H1 (cell line): ENCODE data around the gene ASB13. TPM values are rescaled to one million over a fixed set of nuclear protein-coding genes. Genes with fewer than 3 reads are reported as not detected.

Experiments used
- CTCF ChIA-PET: fragments of 300-600 bp; sonication (Branson Sonifier 250); formaldehyde crosslinking; loops from one replicate; lab custom pipeline; 2021; ENCODE audit not compliant: partially characterized antibody; lab: Charles Lee
- POLR2A ChIA-PET: fragments of 300-600 bp; sonication (Branson Sonifier 250); formaldehyde crosslinking; loops from one replicate; lab custom pipeline; 2021; ENCODE audit warnings: inconsistent platforms; ENCODE audit not compliant: partially characterized antibody; lab: Charles Lee
- DNase-seq, 2 experiments: peaks; one replicate each; pipeline versions ENCODE4 v3.0.0 to v3.0.0-alpha.2; 2010 to 2022; ENCODE audit warnings: low spot score in 2 of 2, low read depth in 1 of 2, mixed read lengths in 1 of 2
- FAIRE-seq: peaks from 2 replicates; lab custom pipeline; 2011; peaks lifted over from hg19 to GRCh38; lab: Jason Lieb, UNC
- H2AFZ ChIP-seq: 2 replicates; pipeline ENCODE4 v1.8.1; 2012; ENCODE audit warnings: low read length, inconsistent platforms
- H2AK5ac ChIP-seq: 2 replicates; pipeline ENCODE4 v1.6.1; 2013; ENCODE audit warnings: low read depth, low read length
- H2BK120ac ChIP-seq: replicated peaks from 2 replicates; pipeline ENCODE3; 2013; ENCODE audit warnings: low read depth, low read length, inconsistent platforms
- H2BK12ac ChIP-seq: 2 replicates; pipeline ENCODE4 v1.6.1; 2013; ENCODE audit warnings: low read depth, low read length
- H2BK15ac ChIP-seq: 2 replicates; pipeline ENCODE4 v1.6.1; 2013; ENCODE audit warnings: low read length
- H2BK20ac ChIP-seq: 2 replicates; pipeline ENCODE4 v1.6.1; 2013; ENCODE audit warnings: low read length
- H2BK5ac ChIP-seq: 2 replicates; pipeline ENCODE4 v1.6.1; 2013; ENCODE audit warnings: low read depth, low read length
- H3K14ac ChIP-seq: 2 replicates; pipeline ENCODE4 v1.6.1; 2013; ENCODE audit warnings: inconsistent platforms; ENCODE audit not compliant: insufficient read length
- H3K18ac ChIP-seq: 2 replicates; pipeline ENCODE4 v1.6.1; 2013; ENCODE audit warnings: low read length; ENCODE audit errors: extremely low read depth
- H3K23ac ChIP-seq: 2 replicates; pipeline ENCODE4 v1.6.1; 2013; ENCODE audit warnings: inconsistent platforms; ENCODE audit not compliant: insufficient read length
- H3K23me2 ChIP-seq: 2 replicates; pipeline ENCODE4 v1.6.1; 2013; ENCODE audit warnings: low read depth, low read length
- H3K27ac ChIP-seq: 2 replicates; pipeline ENCODE4 v1.6.1; 2011; ENCODE audit warnings: low read depth, low read length, inconsistent platforms
- H3K27me3 ChIP-seq, 4 experiments: replicated peaks in 1 of 4; 1 replicate in 1 of 4; 2 replicates in 3 of 4; pipeline versions ENCODE4 v1.6.1 to v1.8.1; 2011 to 2013; ENCODE audit warnings: low read length in 3 of 4, mild to moderate bottlenecking in 3 of 4, inconsistent platforms in 2 of 4, mixed read lengths in 2 of 4, moderate library complexity in 1 of 4; ENCODE audit not compliant: control insufficient read depth in 3 of 4, insufficient read depth in 3 of 4; ENCODE audit errors: extremely low read depth in 1 of 4
- H3K36me3 ChIP-seq, 4 experiments: 2 replicates each; pipeline versions ENCODE4 v1.6.1 to v1.8.1; 2011 to 2013; ENCODE audit warnings: mild to moderate bottlenecking in 4 of 4, low read length in 3 of 4, moderate library complexity in 2 of 4, control low read depth in 1 of 4, inconsistent platforms in 1 of 4; ENCODE audit not compliant: insufficient read depth in 4 of 4, control insufficient read depth in 2 of 4
- H3K4ac ChIP-seq: replicated peaks from 2 replicates; pipeline ENCODE3; 2013; ENCODE audit warnings: low read length, low read depth, mixed read lengths, inconsistent platforms; ENCODE audit not compliant: insufficient read length
- H3K4me1 ChIP-seq, 4 experiments: replicated peaks in 1 of 4; 1 replicate in 1 of 4; 2 replicates in 3 of 4; pipeline versions ENCODE4 v1.6.1 to v1.8.1; 2011 to 2013; ENCODE audit warnings: low read length in 3 of 4, inconsistent platforms in 2 of 4, mixed read lengths in 1 of 4; ENCODE audit not compliant: insufficient read depth in 4 of 4, control insufficient read depth in 3 of 4
- H3K4me2 ChIP-seq, 2 experiments: 2 replicates each; pipeline versions ENCODE4 v1.6.1 to v1.8.1; 2011 to 2013; ENCODE audit warnings: low read depth in 2 of 2, low read length in 2 of 2, control low read depth in 1 of 2, inconsistent platforms in 1 of 2, mild to moderate bottlenecking in 1 of 2; ENCODE audit not compliant: insufficient read depth in 1 of 2
- H3K4me3 ChIP-seq, 4 experiments: fragments of 200-600, 300-600 bp in 1 of 4; sonication (generic), shearing (Covaris generic), sonication (Bioruptor Twin) in 1 of 4; 2 replicates each; pipeline versions ENCODE4 v1.5.1 to v1.8.1; 2011 to 2016; ENCODE audit warnings: low read length in 4 of 4, low read depth in 3 of 4, control low read depth in 2 of 4, inconsistent platforms in 2 of 4, mild to moderate bottlenecking in 2 of 4, mixed read lengths in 1 of 4, moderate library complexity in 1 of 4; ENCODE audit not compliant: insufficient read depth in 2 of 4; ENCODE audit errors: extremely low read depth in 1 of 4
- H3K56ac ChIP-seq: replicated peaks from 2 replicates; pipeline ENCODE3; 2013; ENCODE audit warnings: low read depth, mild to moderate bottlenecking, mixed read lengths, low read length, inconsistent platforms; ENCODE audit not compliant: insufficient read length
- H3K79me1 ChIP-seq: 2 replicates; pipeline ENCODE4 v1.6.1; 2013; ENCODE audit warnings: low read depth, low read length, control low read depth
- H3K79me2 ChIP-seq, 2 experiments: 2 replicates each; pipeline versions ENCODE4 v1.6.1 to v1.8.1; 2012 to 2013; ENCODE audit warnings: low read length in 2 of 2, mild to moderate bottlenecking in 2 of 2, inconsistent platforms in 1 of 2; ENCODE audit not compliant: insufficient read depth in 2 of 2, control insufficient read depth in 1 of 2
- H3K9ac ChIP-seq, 4 experiments: replicated peaks in 1 of 4; 1 replicate in 1 of 4; 2 replicates in 3 of 4; pipeline versions ENCODE4 v1.6.1 to v1.8.1; 2011 to 2013; ENCODE audit warnings: low read depth in 3 of 4, low read length in 3 of 4, control low read depth in 2 of 4, mild to moderate bottlenecking in 2 of 4, moderate library complexity in 2 of 4, inconsistent platforms in 1 of 4; ENCODE audit errors: extremely low read depth in 1 of 4
- H3K9me3 ChIP-seq, 2 experiments: 2 replicates each; pipeline versions ENCODE4 v1.6.1 to v1.8.1; 2012 to 2013; ENCODE audit warnings: mild to moderate bottlenecking in 2 of 2, moderate library complexity in 2 of 2, control low read depth in 1 of 2, inconsistent platforms in 1 of 2, low read depth in 1 of 2, low read length in 1 of 2, mixed read lengths in 1 of 2; ENCODE audit not compliant: insufficient read depth in 2 of 2
- H4K20me1 ChIP-seq, 2 experiments: replicated peaks in 1 of 2; 2 replicates each; pipeline versions ENCODE3 to v1.8.1; 2011 to 2013; ENCODE audit warnings: inconsistent platforms in 2 of 2, low read length in 2 of 2, mild to moderate bottlenecking in 1 of 2; ENCODE audit not compliant: insufficient read depth in 2 of 2, control insufficient read depth in 1 of 2
- H4K5ac ChIP-seq: 2 replicates; pipeline ENCODE4 v1.6.1; 2013; ENCODE audit warnings: low read length, low read depth, mixed read lengths, inconsistent platforms; ENCODE audit not compliant: insufficient read length
- H4K8ac ChIP-seq: 2 replicates; pipeline ENCODE4 v1.8.0; 2013; ENCODE audit warnings: mild to moderate bottlenecking, moderate library complexity, low read length, inconsistent platforms; ENCODE audit not compliant: insufficient read depth; ENCODE audit errors: extremely low read depth
- H4K91ac ChIP-seq: replicated peaks from 2 replicates; pipeline ENCODE3; 2013; ENCODE audit warnings: low read length, mixed read lengths, inconsistent platforms; ENCODE audit not compliant: insufficient read length
- ASH2L ChIP-seq: fragments of 200-600, 300-600 bp; sonication (generic); IDR thresholded peaks from one replicate; pipeline ENCODE4 v1.7.1; 2017; ENCODE audit warnings: low read length
- BRCA1 ChIP-seq: IDR thresholded peaks from 2 replicates; pipeline ENCODE4 v1.6.1; 2012; ENCODE audit warnings: low read depth, low read length, improper control_type of control experiment
- KDM5A ChIP-seq: fragments of 200-600 bp; IDR thresholded peaks from 2 replicates; pipeline ENCODE4 v1.7.1; 2012; ENCODE audit warnings: mild to moderate bottlenecking, low read length, inconsistent platforms, mixed read lengths
- POLR2A ChIP-seq, 2 experiments: IDR thresholded peaks; 1 replicate in 1 of 2; 2 replicates in 1 of 2; pipeline ENCODE4 v1.6.1; 2011; ENCODE audit warnings: low read depth in 2 of 2, low read length in 2 of 2, mild to moderate bottlenecking in 2 of 2; ENCODE audit errors: control extremely low read depth in 1 of 2
- SIX5 ChIP-seq: IDR thresholded peaks from 2 replicates; pipeline ENCODE4 v1.6.1; 2011; ENCODE audit warnings: mild to moderate bottlenecking, low read depth, low read length
- SRF ChIP-seq: IDR thresholded peaks from 2 replicates; pipeline ENCODE4 v1.6.1; 2011; ENCODE audit warnings: mild to moderate bottlenecking, low read depth, low read length, moderate library complexity
- USF2 ChIP-seq: IDR thresholded peaks from 2 replicates; pipeline ENCODE4 v1.6.1; 2011; ENCODE audit warnings: low read length, improper control_type of control experiment
- WGBS, 2 experiments: shearing (Covaris generic) in 1 of 2; methylation state at CpG; one replicate each; pipeline versions ENCODE4 v1.1.6 to v1.1.7; 2013 to 2015; ENCODE audit warnings: low lambda C conversion rate in 2 of 2, mixed read lengths in 2 of 2, inconsistent platforms in 1 of 2, low coverage in 1 of 2, missing lambda C conversion rate in 1 of 2; ENCODE audit not compliant: insufficient replicate concordance in 2 of 2, insufficient coverage in 1 of 2, insufficient read length in 1 of 2; ENCODE audit errors: extremely low coverage in 1 of 2, missing lambda C conversion rate in 1 of 2; 5-methylcytosine and 5-hydroxymethylcytosine counted together
- polyA plus RNA-seq, 7 experiments: library from polyadenylated mRNA; depleted of rRNA in 3 of 7; stranded (reverse) in 5 of 7; unstranded in 2 of 7; fragments of >200 nt in 5 of 7; fragments of 200-250 nt in 2 of 7; gene quantifications; 1 replicate in 5 of 7; 2 replicates in 1 of 7; 4 replicates in 1 of 7; pipeline versions ENCODE4 v1.2.1 to v1.2.3, GENCODE V29; 2011 to 2013; ENCODE audit warnings: missing spikeins in 2 of 7, mixed read lengths in 2 of 7
- total RNA-seq: library from RNA; stranded (reverse); fragmentation: NEBNext Ultra II Directional; extraction: Animal tissue kit (Norgen Biotek cat#: 25700); gene quantifications from 2 replicates; pipeline ENCODE4 v1.2.1, GENCODE V29; 2021

ASB13 gene
- total and polyA plus RNA-seq, 2 of the 8 experiments (the other 6 are each of a cell fraction or from before 2014, with no cell fraction given), result 12.3 to 20.2 TPM

- Histone ChIP-seq H2BK5ac (no peak overlapping the region), H3K4me1 (no peaks in the 10 kb centered on the region; a peak in 1 of 7 replicates), H3K23me2 (no peaks in the 10 kb centered on the region), H3K23ac (no peak overlapping the region), H3K27ac (no peak overlapping the region), H3K4ac (no peak overlapping the region), H2AFZ (no peak overlapping the region), H4K5ac (no peak overlapping the region), H3K9me3 (no peaks in the 10 kb centered on the region), H3K36me3 (no peaks in the 10 kb centered on the region), H2BK12ac (no peak overlapping the region), H2BK120ac (no peak overlapping the region), H2BK15ac (no peak overlapping the region), H3K4me3 (no peak overlapping the region), H3K9ac (no peak overlapping the region), H3K4me2 (no peak overlapping the region), H4K91ac (no peak overlapping the region), H4K8ac (no peak overlapping the region), H4K20me1 (no peaks in the 10 kb centered on the region), H3K27me3 (no peaks in the 10 kb centered on the region), H3K79me2 (no peaks in the 10 kb centered on the region), H3K18ac (no peak overlapping the region), H2BK20ac (no peak overlapping the region), H3K79me1 (no peaks in the 10 kb centered on the region), H2AK5ac (no peak overlapping the region), H3K14ac (no peak overlapping the region), H3K56ac (no peak overlapping the region)
- POLR2A ChIA-PET, result interaction anchor here (0.9 to 1.3 kb wide), 3 partner anchors 176 to 177 kb away, joined by 3 to 10 read pairs (median 3); no protein-coding TSS in a partner anchor
- 85% methylated on average over 6 of the region's 6 CpGs; no CpG with 5 or more reads in 1 of the 2 experiments for WGBS, 2 experiments
- DNase-seq (no peak), FAIRE-seq (no peak)
- TF ChIP-seq POLR2A (IDR thresholded peaks at IDR 0.05; ENCODE audit: control extremely low read depth in 1 of 2, low read depth in 2 of 2, low read length in 2 of 2), result no peak
- no peak for TF ChIP-seq ASH2L
- TF ChIP-seq BRCA1, result no peak
- TF ChIP-seq USF2, result no peak
- no peak for TF ChIP-seq SRF
- TF ChIP-seq SIX5, result no peak
- no peak for TF ChIP-seq KDM5A
- CTCF ChIA-PET, result interaction anchor here (0.5 to 14.0 kb wide), 66 partner anchors 9 to 829 kb away, joined by 3 to 200 read pairs (median 5); partner anchors contain the start of genes CALML3 and CALML5
These were observed 44.0 kb downstream of the ASB13 start for GRCh38 chr10:5622186-5622960.
